Stimulated activated CD8-positive, alpha-beta memory T cell treated with anti-CD3 and anti-CD28 coated beads, Interleukin-7, amount 100 ng/mL, for 48 hours (primary cell): ENCODE measurements around the gene FOCAD.

Source experiments
- DNase-seq, 2 donors: peaks; one replicate each; pipeline ENCODE4 v3.0.0-alpha.2; 2020; ENCODE audit warnings: low read depth in 1 of 2; ENCODE audit errors: extremely low read depth in 1 of 2

FOCAD gene

DNA sequence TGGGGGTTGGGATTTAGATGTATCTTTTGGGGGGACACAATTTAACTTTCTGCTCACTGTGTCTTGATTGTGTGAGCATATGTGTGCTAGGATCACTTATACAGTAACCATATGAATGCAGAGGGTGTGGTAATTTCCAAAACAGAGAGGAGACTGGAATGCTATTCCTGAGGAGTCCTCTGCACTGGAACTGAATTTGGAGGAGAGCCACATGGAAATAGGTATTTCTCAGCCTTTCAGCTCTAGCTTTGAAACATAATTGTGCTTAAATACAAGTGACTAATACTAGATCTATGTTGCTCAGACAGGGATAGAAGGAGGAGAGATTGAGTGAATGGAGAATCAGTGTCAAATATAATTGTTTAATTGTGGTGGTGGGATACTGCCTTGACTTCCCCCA lies 45.5 kb downstream of the FOCAD start:
- no peak for DNase-seq

DNA sequence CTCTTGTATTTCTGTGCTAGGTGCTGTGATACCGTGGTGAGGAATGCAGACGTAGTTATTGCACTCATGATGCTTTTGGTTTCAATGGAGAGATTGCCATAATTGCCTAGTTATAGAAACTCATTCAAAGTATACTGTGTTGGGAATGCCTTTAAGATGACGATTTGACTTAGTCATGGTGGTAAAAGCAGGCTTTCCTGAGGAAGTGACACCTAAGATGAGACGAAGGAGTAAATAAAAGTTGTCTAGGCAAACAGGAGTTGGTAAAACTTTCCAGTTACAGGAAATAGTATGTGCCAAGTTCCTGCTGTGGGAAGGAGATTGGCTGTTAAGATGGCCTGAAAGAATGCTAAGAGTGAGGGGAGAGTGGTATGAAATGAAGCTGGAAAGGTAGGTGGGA lies 48.1 kb downstream of the FOCAD start:
- DNase-seq: no peak

DNA sequence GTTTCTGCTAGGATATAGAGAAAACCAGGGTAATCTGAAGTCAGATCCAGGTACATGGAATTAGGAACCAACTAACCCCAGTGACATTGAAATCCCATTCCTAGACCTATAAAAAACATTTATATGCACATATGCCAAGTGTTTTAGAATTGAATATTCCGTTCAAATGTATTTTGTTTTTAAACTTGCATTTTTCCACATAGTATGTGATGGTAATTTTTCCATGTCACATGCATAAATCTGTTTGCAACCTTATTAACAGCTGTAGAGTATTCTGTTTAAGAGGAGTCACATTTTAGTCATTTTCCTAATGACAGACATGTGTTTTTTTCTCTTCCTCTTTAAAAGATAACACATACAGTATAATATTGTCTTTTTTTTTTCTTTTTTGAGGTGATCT lies 50.2 kb downstream of the FOCAD start:
- DNase-seq: no peak

DNA sequence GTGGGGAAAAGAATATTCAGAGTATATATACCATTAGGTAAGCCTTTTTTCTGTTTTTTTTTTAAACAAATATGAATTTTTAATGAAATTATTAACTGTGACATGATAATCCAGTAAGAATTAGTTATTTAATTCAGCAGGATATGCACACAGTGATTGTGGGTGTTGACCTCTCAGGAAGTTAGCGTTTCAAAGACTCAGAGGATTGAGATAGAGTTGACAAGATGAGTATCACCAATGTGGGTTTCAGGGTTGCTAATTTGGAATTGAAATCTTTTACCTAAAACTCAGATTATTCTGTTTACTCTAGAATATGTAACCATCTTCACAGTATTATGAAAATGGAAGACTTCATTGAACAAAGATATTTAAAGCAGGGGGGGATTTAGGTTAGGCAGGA lies 56.2 kb downstream of the FOCAD start:
- no peak for DNase-seq

DNA sequence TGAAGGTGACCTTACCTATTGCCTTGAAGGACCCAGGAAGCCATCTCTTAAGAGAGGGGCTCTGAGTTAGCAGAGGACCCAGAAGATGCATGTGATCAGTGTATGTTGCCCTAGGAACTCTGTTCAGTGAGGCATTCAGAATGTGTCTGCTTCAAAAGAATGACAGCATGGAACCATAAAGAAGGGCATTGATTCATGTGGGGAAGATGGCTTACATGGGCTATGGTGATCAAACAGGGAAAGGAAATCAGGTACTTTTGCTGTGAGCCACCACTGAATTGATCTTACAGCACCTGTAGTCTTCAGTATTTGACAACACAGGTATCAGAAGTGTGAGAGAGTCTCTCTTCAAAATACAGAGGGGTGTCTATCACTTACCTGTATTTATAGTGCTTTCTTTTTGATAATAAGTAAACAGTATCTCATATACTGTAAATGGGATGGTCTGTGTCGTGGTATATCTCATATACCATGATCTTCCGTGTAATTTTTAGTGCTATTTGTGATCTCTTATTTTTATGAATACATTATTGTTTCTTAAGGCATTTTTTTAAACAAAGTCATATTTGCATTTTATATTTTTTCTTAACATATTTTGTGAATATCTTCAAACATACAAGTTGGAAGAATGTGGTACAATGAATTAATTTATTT lies 57.0 kb downstream of the FOCAD start:
- DNase-seq: no peak

DNA sequence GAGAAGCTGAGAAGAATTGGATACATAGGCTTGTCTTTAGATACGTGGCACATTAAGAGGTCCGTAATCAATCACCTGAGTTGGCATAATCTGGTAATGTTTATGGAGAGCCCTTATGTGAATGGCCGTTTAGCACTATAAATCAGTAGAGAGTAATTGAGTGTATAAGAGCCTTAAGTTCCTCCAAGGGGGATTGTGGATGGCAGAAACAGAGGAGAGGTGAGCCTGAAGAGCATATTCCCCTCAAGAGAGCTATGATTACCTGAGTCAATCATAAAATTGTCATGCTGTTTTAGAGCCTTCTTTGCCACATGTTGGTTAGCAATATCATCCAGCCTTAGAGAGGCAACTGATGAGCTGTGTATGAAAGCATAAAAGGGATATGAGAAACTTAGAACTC lies 58.8 kb downstream of the FOCAD start:
- DNase-seq: no peak

DNA sequence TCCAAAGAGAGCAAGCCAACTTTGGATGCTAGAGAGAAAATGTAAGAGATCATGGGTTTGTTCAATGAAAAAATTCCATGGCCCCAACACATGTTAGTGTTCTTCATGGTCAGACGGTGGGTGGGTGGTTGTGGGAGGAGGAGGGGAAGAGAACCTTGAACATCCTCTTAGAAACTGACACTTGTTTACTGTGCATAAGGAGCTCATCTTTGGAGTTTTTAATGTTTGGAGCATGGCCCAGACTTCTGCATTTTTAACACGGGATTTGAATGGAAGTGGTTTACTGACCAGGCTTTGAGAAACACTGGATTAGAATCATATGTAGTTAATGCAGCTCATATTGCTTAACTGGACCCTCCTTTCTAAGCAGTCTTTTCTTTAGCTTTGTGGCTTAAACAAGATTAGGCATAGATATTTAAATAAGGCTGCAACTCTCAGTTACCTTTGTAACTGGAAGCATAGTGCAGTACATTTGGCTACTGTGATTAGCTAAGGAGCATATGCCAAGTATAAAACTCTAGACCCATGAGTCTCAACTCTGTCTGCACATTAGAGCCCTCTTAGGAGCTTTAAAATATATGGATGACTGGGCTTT lies 60.1 kb downstream of the FOCAD start:
- no peak for DNase-seq

DNA sequence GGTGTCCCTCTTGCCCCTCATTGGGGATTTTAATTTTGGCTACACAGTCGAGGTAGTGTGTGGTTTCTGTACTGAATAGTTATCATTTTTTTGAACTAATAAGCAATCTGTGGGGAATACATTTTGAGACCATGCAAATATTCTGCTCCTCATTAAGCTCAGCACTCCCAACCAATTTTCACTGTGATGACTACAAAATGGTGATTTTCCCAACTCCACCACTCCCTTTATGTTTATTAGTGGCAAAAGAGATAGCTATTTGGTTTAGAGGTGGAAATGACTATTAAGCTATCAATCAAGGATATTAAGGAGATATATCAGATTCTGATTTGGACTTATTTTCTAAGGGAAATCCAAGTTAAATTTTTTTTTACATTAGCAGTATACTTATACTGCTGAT lies 62.9 kb downstream of the FOCAD start:
- DNase-seq: no peak

DNA sequence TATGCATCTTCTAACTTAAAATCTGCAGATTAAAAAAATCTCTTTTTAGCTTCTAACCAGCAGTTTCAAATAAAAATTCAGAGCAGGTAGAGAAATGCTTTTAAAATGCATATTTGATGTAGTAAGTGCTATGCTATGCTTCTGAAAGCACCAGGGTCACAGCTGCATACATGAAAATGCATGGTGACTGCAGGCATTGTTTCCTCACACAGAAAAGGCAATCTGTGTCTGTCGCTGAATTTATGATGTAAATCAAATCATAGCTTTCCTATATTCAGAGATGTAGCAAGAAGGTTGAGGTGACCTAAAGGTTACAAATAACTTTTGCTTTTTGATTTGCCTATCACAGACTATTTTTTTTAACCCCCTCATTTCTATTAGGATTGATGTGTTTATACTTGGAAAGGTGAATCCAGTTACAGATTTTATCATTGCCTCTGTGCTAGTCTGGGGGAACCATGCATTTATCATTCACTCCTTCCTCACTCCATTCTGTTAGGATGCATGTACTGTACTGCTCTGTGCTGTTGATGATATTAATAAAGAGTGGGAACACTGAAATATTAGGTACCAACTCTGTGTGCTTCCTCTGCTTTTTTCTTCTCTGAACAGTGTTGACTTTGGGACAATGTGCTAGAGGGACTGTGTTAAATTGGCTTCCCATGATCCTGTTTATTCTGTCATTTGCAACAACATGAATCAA lies 65.6 kb downstream of the FOCAD start:
- DNase-seq: no peak

DNA sequence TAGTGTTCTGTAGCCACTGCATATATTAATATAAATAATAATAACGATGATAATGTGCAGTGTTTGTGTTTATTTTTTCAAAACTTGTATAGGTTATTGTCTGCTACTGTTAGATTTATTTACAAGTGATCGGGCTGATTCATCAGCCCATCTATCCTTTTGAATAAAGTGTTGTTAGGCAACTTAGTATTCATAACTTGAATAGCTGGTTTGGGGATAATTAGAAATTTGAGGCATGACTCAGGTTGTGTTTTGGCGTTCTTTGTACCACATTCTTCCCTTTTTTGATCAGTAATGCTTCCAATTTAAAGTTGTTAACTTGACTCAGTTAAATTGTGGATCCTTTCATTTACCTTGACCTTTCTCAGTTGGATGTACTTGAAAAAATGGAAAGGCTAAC lies 69.7 kb downstream of the FOCAD start:
- no peak for DNase-seq

DNA sequence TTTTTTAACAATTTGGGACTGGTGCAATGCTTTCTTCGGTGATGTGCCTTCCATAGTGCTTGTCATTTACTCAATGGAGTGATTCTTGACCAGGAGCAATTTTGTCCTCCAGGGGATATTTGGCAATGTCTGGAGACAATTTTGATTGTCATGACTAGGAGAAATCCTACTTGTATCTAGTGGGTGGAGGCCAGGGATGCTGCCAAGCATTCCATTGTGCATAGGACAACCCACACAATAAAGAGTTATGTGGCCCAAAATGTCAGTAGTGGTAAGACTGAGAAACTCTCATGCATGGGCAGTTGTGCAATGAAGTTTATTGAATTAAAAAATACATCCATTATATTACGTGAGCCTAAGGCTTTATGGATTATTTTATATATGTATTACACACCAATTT lies 70.5 kb downstream of the FOCAD start:
- DNase-seq: no peak

DNA sequence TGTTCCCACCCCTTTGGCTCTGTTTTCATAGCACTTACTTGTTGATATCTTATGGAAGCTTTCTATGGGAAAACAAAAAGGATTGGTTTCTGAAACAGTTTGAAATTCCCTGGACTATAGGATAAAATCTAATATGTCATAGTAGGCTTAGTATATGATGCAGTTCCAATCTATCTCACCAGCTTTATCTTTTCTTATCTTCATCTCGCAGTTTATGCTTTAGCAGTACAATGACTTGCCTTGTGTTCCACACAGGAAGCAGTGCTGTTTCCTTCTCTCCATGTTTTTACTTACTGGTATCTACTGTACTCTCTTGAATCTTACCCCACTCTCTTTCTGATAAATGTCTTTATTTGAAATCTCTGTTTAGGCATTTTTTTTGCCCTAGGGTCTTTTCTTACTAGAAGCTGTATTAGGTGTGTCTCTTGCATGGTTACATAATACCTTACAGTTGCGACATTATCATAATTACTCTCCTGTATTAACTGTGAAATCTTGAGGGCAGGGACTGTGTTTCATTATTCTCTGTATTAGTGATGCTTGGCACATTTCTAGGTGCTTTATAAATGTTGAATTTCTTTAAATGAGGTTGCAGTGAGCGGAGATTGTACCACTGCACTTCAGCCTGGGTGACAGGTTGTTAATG lies 76.3 kb downstream of the FOCAD start:
- DNase-seq: no peak

DNA sequence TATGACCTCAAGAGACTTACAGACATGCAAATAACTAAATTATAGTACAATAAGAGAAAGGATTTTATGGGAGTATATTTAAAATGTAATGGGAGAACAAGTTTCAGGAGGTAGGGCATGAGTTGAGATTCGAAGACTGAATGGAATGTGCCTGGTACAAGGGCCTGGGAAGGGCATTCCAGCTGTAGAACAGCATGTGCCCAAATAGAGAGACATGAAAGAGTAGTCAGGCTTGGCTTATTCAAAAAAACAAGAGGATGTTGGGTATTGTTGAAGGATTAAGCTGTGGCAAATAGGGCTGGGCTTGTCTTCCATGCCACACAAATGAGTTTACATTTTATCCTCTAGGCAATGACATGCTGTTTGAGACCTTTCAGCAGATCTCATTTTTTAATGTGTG lies 86.9 kb downstream of the FOCAD start:
- no peak for DNase-seq

DNA sequence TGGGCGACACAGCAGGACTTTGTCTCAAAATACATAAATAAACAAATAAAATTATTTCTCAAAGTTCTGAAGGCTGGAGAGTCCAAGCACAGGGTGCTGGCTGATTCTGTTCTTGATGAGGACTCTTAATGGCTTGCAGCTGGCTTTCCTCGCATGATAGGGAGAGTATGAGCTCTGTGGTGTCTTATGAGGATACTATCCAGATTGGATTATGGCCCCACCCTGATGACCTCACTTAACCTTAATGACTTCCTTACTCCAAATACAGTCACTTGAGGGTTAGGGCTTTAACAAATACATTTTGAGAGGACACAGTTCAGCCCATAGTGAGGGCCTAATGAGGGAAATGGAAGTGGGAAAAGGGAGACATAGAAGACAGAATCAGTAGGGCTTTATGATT lies 87.7 kb downstream of the FOCAD start:
- no peak for DNase-seq

DNA sequence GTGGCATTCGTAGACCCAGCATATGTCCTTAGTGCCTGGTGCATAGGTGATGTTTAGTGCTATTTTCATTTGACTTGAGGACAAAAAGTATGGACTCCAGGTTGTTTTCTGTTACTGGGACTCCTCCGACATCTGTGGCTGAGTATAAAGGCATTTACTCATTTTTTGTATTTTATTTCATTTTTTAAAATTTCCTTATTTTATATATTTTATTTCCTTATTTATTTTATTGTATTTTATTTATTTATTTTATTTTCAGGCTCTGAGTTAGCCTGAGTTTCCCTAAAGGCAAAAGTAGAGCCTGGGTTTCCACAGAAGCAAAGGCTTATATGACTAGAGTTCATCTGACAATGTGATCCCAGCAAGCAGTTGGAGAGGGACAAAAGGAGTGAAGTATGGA lies 91.6 kb downstream of the FOCAD start:
- no peak for DNase-seq

DNA sequence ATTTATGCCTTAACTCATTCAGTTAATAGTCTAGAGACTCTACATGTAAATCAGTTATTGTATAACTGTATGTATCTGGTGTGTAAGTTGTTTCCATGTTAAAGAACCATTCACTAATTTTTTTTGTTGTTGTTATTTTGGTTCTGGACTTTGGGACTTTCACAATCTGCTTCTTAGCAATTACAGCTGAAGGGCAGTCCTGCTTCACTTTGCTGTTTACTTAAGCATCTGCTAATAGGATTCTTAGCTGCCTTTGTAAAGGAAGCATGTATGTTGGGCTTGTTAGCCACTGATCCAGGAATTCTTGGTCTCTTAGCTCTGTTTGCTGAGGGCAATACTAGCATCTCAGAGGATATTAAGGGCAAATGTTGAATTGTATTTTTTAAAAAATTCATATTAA lies 97.0 kb downstream of the FOCAD start:
- no peak for DNase-seq

DNA sequence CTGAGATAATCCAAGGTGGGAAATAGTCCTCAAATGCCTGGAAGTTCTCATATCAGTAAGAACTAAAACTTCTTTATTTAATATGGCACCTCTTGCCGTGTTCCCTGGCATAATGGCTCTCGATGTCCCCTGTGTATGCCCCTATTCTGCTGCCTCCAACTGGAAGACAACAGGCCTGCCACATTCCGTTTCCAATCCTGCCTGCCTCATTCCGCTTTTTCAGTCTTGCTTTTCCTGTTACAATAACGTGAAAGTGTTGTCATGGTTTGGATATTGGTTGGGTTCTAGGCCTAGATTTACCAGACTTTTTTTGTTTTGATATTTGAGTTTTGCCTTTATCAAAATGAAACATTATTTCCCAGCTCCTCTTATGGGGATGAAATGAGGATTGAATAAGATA lies 98.2 kb downstream of the FOCAD start:
- no peak for DNase-seq

DNA sequence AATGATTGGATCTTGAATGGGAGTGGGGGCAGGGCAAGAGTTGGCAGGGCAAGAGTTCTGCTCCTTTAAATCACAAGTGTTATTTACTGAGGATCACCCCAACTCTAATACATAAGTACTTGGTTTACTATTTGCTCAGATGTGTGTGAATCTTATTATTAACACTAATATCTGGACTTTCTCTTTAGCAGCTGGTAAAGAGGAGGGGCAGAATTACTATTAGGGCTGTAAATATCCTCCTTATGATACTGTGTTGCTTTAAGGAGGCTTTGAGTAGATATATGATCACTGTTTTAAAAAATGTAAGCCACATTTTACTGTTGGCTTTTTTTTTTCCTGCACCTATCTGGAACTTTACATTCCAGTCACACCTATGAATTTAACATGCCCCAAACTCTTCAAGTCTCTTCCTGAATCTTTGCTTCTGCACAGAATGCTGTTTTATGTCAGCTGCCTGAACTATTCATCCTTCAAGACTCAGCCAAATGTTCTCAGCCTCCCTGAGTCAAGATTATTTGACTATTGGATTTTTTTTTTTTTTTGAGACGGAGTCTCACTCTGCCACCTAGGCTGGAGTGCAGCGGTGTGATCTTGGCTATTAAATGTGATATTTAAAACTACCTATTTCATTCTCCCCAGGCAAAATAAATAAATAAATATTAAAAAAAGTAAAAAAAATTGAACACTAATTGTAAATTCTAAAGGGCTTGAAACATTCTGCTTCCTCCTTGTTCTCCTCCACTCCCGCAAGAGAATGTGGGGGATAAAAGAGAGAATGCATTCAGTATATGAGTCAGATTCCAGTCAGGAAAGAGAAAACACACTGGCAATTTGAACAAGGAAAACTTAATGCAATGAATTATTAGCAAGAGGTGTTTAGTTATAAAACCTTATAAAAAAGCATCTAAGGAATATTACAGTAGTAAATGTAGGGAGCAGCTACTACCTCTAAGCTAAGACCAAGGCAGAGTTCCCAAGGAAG lies 99.3 kb downstream of the FOCAD start:
- DNase-seq: no peak

DNA sequence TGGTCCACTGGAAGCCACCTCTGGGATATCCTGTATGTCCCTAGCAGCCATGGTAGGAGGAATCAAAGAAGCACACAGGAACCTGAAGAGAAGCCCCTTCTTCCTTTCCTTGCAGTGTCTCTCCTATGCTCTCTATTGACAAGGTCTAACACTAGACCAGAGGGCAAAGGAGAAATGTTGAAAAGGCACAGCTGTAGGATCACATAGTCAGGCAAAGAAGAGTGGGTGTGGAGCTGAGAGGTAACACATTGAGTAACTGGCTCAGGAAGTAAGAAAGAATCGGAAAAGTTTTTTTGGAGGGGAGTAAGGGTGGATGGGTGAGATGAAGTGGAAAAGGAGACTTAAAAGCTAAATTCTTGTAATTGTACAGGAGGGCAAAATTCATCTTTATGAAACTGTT lies 100.1 kb downstream of the FOCAD start:
- DNase-seq: no peak

DNA sequence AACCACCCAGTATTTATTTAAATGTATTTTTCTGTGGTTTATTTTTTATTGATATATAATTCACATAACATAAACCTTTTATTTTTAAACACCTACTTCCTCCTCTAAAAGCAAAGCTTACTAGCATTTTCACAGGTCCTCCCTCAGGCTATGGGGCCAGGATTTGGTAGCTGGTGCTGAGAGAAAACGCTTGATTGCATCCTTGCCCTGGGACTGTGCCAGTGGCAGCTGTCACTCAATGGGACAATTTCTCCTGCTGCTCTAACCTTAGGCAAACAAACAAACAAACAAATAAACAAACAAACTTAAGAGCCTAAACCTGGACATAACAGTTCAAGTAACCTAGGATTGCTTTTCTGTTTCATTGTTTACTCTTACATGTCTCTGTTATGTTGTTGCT lies 102.7 kb downstream of the FOCAD start:
- DNase-seq: no peak
